ENCODE measurements around the gene PTX3. TPM values are rescaled to one million over a fixed set of nuclear protein-coding genes. Genes with fewer than 3 reads are reported as not detected.

PTX3 gene
- total and polyA plus RNA-seq, 7 donors = 0.19 to 21.8 (median 0.63) TPM

GRCh38 chr3:157452097-157452496, 15.4 kb downstream of the PTX3 start:
- 71 to 85% (median 80%) methylated on average over 3 of the region's 3 CpGs for WGBS, 3 donors

GRCh38 chr3:157453824-157454223, 17.2 kb downstream of the PTX3 start:
- H3K27ac ChIP-seq = no peak overlapping the region
- TF ChIP-seq CTCF (IDR thresholded peaks at IDR 0.05) = no peak
- no peaks in the 10 kb centered on the region for H3K27me3 ChIP-seq (ENCODE audit: insufficient read depth in 3 of 3, low read length in 2 of 3)
- no peaks in the 10 kb centered on the region for H3K9me3 ChIP-seq
- DNase-seq = no peak
- H3K4me1 ChIP-seq = no peaks in the 10 kb centered on the region
- no peak overlapping the region for H3K4me3 ChIP-seq
- no peaks in the 10 kb centered on the region for H3K36me3 ChIP-seq (ENCODE audit: insufficient read depth in 1 of 2, low read depth in 1 of 2)
- intact Hi-C loops (cut with DNase I) = no loop called here
- WGBS, 3 donors = 32 to 48% (median 37%) methylated on average over 1 of the region's 1 CpG
- no peak for ATAC-seq

More at GRCh38 chr3:157452097-157452496, 15.4 kb downstream of the PTX3 start:
- ATAC-seq = no peak
- no peak for DNase-seq
- Histone ChIP-seq H3K27ac (no peak overlapping the region), H3K4me3 (no peak overlapping the region), H3K36me3 (ENCODE audit: insufficient read depth in 1 of 2, low read depth in 1 of 2) (no peaks in the 10 kb centered on the region), H3K27me3 (ENCODE audit: insufficient read depth in 3 of 3, low read length in 2 of 3) (no peaks in the 10 kb centered on the region), H3K9me3 (no peaks in the 10 kb centered on the region), H3K4me1 (no peaks in the 10 kb centered on the region)
- intact Hi-C loops (cut with DNase I) = no loop called here
- no peak for TF ChIP-seq CTCF (IDR thresholded peaks at IDR 0.05)

GRCh38 chr3:157459706-157460105, 23.1 kb downstream of the PTX3 start:
- H3K4me1 ChIP-seq = no peaks in the 10 kb centered on the region
- intact Hi-C loops (cut with DNase I) = no loop called here
- no peaks in the 10 kb centered on the region for H3K9me3 ChIP-seq
- DNase-seq = no peak
- no peak overlapping the region for H3K27ac ChIP-seq
- no peak for TF ChIP-seq CTCF (IDR thresholded peaks at IDR 0.05)
- WGBS, 3 donors = 54 to 62% (median 54%) methylated on average over 2 of the region's 2 CpGs
- H3K36me3 ChIP-seq (ENCODE audit: insufficient read depth in 1 of 2, low read depth in 1 of 2) = no peaks in the 10 kb centered on the region
- no peaks in the 10 kb centered on the region for H3K27me3 ChIP-seq (ENCODE audit: insufficient read depth in 3 of 3, low read length in 2 of 3)
- ATAC-seq = no peak
- no peak overlapping the region for H3K4me3 ChIP-seq

- no peaks in the 10 kb centered on the region for H3K27me3 ChIP-seq (ENCODE audit: insufficient read depth in 3 of 3, low read length in 2 of 3)
- no peaks in the 10 kb centered on the region for H3K36me3 ChIP-seq (ENCODE audit: insufficient read depth in 1 of 2, low read depth in 1 of 2)
- no peak overlapping the region for H3K4me3 ChIP-seq
- 55 to 72% (median 62%) methylated on average over 2 of the region's 2 CpGs for WGBS, 3 donors
- no peaks in the 10 kb centered on the region for H3K9me3 ChIP-seq
- no peak for TF ChIP-seq CTCF (IDR thresholded peaks at IDR 0.05)
- H3K27ac ChIP-seq = no peak overlapping the region
- ATAC-seq (no peak), DNase-seq (no peak)
- intact Hi-C loops (cut with DNase I) = no loop called here
- no peaks in the 10 kb centered on the region for H3K4me1 ChIP-seq
Measured at GRCh38 chr3:157460253-157460652, 23.6 kb downstream of the PTX3 start.

- H3K9me3 ChIP-seq = no peaks in the 10 kb centered on the region
- no peak overlapping the region for H3K27ac ChIP-seq
- peaks cover 0 to 1% (median 0%) of the 10 kb centered on the region in 3 donors for H3K27me3 ChIP-seq (ENCODE audit: insufficient read depth in 3 of 3, low read length in 2 of 3)
- intact Hi-C loops (cut with DNase I) = no loop called here
- no peaks in the 10 kb centered on the region for H3K36me3 ChIP-seq (ENCODE audit: insufficient read depth in 1 of 2, low read depth in 1 of 2)
- 86 to 92% (median 91%) methylated on average over 1 of the region's 1 CpG for WGBS, 3 donors
- no peak for DNase-seq
- no peaks in the 10 kb centered on the region for H3K4me1 ChIP-seq
- H3K4me3 ChIP-seq = no peak overlapping the region
- no peak for TF ChIP-seq CTCF (IDR thresholded peaks at IDR 0.05)
- no peak for ATAC-seq
Measured at GRCh38 chr3:157463816-157464215, 27.2 kb downstream of the PTX3 start.
